ENCODE data around the gene ENHO. TPM values are rescaled to one million over a fixed set of nuclear protein-coding genes. Genes with fewer than 3 reads are reported as not detected.
A peak's percentile ranks its signal among the peaks of the same experiment; 100 is the strongest.

The ENHO gene
- total RNA-seq, 1 donor from 2014 or later: 0.86 TPM

DNA sequence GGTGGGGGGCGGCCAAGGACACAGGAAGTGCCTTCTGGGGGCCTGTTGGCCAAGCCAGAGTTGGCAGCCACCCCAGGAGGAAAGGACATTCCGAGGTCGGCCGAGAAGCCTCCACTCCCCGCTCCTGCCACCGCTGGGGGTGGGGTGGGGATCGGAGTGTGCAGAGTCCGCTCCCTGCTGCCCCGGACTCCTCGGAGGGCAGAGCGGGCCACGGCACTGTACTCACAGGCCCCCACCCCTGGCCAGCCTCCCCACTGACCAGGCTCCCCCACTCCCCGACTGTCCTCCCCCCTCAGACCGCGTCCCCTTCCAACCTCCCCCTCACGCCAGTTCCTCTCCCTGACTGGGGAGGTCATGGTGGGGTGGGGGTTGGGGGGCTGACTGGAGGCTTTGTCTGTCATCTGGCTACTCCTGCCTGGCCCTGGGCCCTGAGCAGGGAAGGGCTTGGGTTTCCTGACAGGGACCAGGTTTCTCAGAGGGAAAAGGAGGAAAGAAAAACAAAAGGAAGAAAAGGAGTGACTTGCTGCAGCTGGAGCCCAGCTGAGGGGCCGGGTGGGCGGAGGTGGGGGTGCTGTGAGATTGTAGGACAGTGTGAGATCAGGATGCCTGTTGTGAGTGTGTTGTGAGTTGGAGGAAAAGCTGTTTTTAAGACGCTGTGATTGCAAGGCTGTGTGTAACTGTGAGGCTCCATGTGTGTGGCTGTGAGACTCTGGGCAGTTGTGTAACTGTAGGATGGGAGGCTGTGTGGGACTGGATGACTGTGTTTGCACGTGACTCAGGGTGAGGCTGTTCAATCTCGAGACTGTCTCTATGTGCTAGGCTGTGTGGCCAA, 37.0 kb upstream of the ENHO start:
- H3K4me1 Mint-ChIP-seq (ENCODE audit: unreplicated experiment): peaks cover 20% of the 10 kb centered on the region

GRCh38 chr9:34558919-34559623, 36.3 kb upstream of the ENHO start:
- H3K4me1 Mint-ChIP-seq (ENCODE audit: unreplicated experiment): peaks cover 25% of the 10 kb centered on the region

More for the DNA sequence above, 37.0 kb upstream of the ENHO start:
- no peak for DNase-seq (ENCODE audit: extremely low spot score, unreplicated experiment)
- Mint-ChIP-seq H3K4me3 (ENCODE audit: unreplicated experiment) (peak overlapping the region; percentile 46), H3K9me3 (ENCODE audit: unreplicated experiment) (peaks cover 5% of the 10 kb centered on the region), H3K27ac (ENCODE audit: unreplicated experiment) (peak overlapping the region; percentile 60), H3K27me3 (ENCODE audit: unreplicated experiment) (peaks cover 23% of the 10 kb centered on the region), H3K36me3 (ENCODE audit: unreplicated experiment) (peaks cover 4% of the 10 kb centered on the region)
- TF ChIP-seq CTCF (IDR thresholded peaks at IDR 0.05): no peak

GRCh38 chr9:34558364-34558763, 35.6 kb upstream of the ENHO start:
- peaks cover 25% of the 10 kb centered on the region for H3K4me1 Mint-ChIP-seq (ENCODE audit: unreplicated experiment)
- H3K9me3 Mint-ChIP-seq (ENCODE audit: unreplicated experiment): peaks cover 5% of the 10 kb centered on the region
- H3K36me3 Mint-ChIP-seq (ENCODE audit: unreplicated experiment): peaks cover 4% of the 10 kb centered on the region
- DNase-seq (ENCODE audit: extremely low spot score, unreplicated experiment): no peak
- H3K27me3 Mint-ChIP-seq (ENCODE audit: unreplicated experiment): peaks cover 15% of the 10 kb centered on the region
- H3K27ac Mint-ChIP-seq (ENCODE audit: unreplicated experiment): no peak overlapping the region
- no peak overlapping the region for H3K4me3 Mint-ChIP-seq (ENCODE audit: unreplicated experiment)
- no peak for TF ChIP-seq CTCF (IDR thresholded peaks at IDR 0.05)

More at GRCh38 chr9:34558919-34559623, 36.3 kb upstream of the ENHO start:
- Mint-ChIP-seq H3K27ac (ENCODE audit: unreplicated experiment) (no peak overlapping the region), H3K9me3 (ENCODE audit: unreplicated experiment) (peaks cover 5% of the 10 kb centered on the region), H3K36me3 (ENCODE audit: unreplicated experiment) (peaks cover 4% of the 10 kb centered on the region), H3K27me3 (ENCODE audit: unreplicated experiment) (peaks cover 21% of the 10 kb centered on the region), H3K4me3 (ENCODE audit: unreplicated experiment) (no peak overlapping the region)
- DNase-seq (ENCODE audit: extremely low spot score, unreplicated experiment): no peak
- no peak for TF ChIP-seq CTCF (IDR thresholded peaks at IDR 0.05)

GRCh38 chr9:34557426-34558321, 34.9 kb upstream of the ENHO start:
- no peaks in the 10 kb centered on the region for H3K36me3 Mint-ChIP-seq (ENCODE audit: unreplicated experiment)
- no peak for TF ChIP-seq CTCF (IDR thresholded peaks at IDR 0.05)
- no peak for DNase-seq (ENCODE audit: extremely low spot score, unreplicated experiment)
- peaks cover 8% of the 10 kb centered on the region for H3K27me3 Mint-ChIP-seq (ENCODE audit: unreplicated experiment)
- H3K4me1 Mint-ChIP-seq (ENCODE audit: unreplicated experiment): peaks cover 25% of the 10 kb centered on the region
- H3K4me3 Mint-ChIP-seq (ENCODE audit: unreplicated experiment): no peak overlapping the region
- no peak overlapping the region for H3K27ac Mint-ChIP-seq (ENCODE audit: unreplicated experiment)
- H3K9me3 Mint-ChIP-seq (ENCODE audit: unreplicated experiment): peaks cover under 1% of the 10 kb centered on the region
